DND-41 (cell line): Measurements from ENCODE around the gene TECPR1.

Source experiments
- ATAC-seq: fragments of 200-7000 bp; cut with Tn5 transposase; 3 replicates; pipeline ENCODE4 v1.9.1; 2021; ENCODE audit warnings: low read depth; ENCODE audit not compliant: insufficient read depth
- DNase-seq: peaks from one replicate; pipeline ENCODE4 v3.0.0-alpha.2; 2020
- H2AFZ ChIP-seq: 2 replicates; pipeline ENCODE4 v1.6.0; 2012; ENCODE audit warnings: low read depth, low read length
- H3K27ac ChIP-seq: 2 replicates; pipeline ENCODE4 v1.5.1; 2012; ENCODE audit warnings: low read length, inconsistent platforms
- H3K27me3 ChIP-seq: fragments of 200-600 bp; sonication (generic); 2 replicates; pipeline ENCODE4 v1.6.0; 2012; ENCODE audit warnings: low read length, mild to moderate bottlenecking, inconsistent platforms; ENCODE audit not compliant: insufficient read depth, poor library complexity
- H3K36me3 ChIP-seq: 2 replicates; pipeline ENCODE4 v1.5.1; 2012; ENCODE audit warnings: low read length, inconsistent platforms; ENCODE audit not compliant: insufficient read depth
- H3K4me1 ChIP-seq: 2 replicates; pipeline ENCODE4 v1.5.1; 2012; ENCODE audit warnings: mild to moderate bottlenecking, low read length; ENCODE audit not compliant: insufficient read depth
- H3K4me2 ChIP-seq: 2 replicates; pipeline ENCODE4 v1.6.0; 2012; ENCODE audit warnings: mild to moderate bottlenecking, moderate library complexity, low read length, inconsistent platforms; ENCODE audit not compliant: insufficient read depth
- H3K4me3 ChIP-seq, 2 experiments: fragments of 200-600 bp in 1 of 2; shearing (Covaris generic) in 1 of 2; 2 replicates each; pipeline ENCODE4 v1.5.1; 2012 to 2016; ENCODE audit warnings: inconsistent platforms in 2 of 2, low read length in 2 of 2, mild to moderate bottlenecking in 2 of 2, low read depth in 1 of 2, moderate library complexity in 1 of 2
- H3K79me2 ChIP-seq: 2 replicates; pipeline ENCODE4 v1.6.0; 2012; ENCODE audit warnings: low read length, inconsistent platforms; ENCODE audit not compliant: insufficient read depth
- H3K9ac ChIP-seq: 2 replicates; pipeline ENCODE4 v1.6.0; 2012; ENCODE audit warnings: low read depth, mild to moderate bottlenecking, inconsistent platforms, low read length, moderate library complexity
- H3K9me3 ChIP-seq: 2 replicates; pipeline ENCODE4 v1.5.1; 2012; ENCODE audit warnings: low read length, moderate library complexity, mild to moderate bottlenecking, inconsistent platforms; ENCODE audit not compliant: insufficient read depth, severe bottlenecking
- H4K20me1 ChIP-seq: 2 replicates; pipeline ENCODE4 v1.6.0; 2012; ENCODE audit warnings: low read length; ENCODE audit not compliant: insufficient read depth
- EZH2 ChIP-seq: IDR thresholded peaks from 3 replicates; pipeline ENCODE4 v1.6.1; 2012; ENCODE audit warnings: borderline replicate concordance, low read depth, mild to moderate bottlenecking, moderate library complexity, low read length, inconsistent platforms; ENCODE audit not compliant: severe bottlenecking
- TF ChIP-seq, protein P1 (sequence below): IDR thresholded peaks from 2 replicates; pipeline ENCODE4 v1.5.1; 2012; ENCODE audit warnings: borderline replicate concordance, low read length, moderate library complexity, mild to moderate bottlenecking; ENCODE audit not compliant: poor library complexity, severe bottlenecking; ENCODE audit errors: extremely low read depth

The TECPR1 gene

DNA sequence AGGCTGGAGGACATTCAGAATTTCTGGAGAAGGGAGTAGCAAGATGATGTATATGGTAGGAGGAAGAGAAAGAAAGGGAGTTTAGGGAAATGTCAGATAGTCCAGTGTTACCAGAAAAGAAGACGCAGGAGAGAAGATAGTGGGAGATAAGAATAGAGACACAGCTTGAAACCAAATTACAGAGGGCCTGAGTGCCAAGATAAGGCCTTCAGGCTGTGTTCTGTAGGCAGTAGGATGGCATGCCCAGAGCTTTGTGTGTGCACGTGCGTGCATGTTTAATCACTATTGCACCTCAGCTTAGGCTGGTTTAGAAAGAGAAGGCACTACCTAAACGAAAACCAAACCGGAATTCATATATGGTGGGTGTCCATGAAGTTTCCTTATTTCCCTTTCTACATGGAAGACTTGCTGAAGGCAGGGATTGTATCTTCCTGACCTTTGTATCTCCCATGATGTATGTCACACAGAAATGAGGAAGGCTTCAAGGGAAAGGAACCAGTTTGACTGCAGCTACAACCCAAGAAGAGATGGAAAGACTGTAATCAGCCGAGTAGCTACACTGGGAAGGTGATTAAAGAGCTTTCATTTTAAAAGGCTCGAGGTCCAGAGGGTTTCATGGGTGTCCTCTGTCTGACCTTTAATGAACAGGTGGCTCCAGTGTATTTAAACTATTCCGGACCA, 76.6 kb downstream of the TECPR1 start:
- H3K9ac ChIP-seq: no peak overlapping the region
- ATAC-seq (no peak), DNase-seq (no peak)
- H2AFZ ChIP-seq: no peak overlapping the region
- TF ChIP-seq EZH2: no peak
- TF ChIP-seq, protein P1, sequence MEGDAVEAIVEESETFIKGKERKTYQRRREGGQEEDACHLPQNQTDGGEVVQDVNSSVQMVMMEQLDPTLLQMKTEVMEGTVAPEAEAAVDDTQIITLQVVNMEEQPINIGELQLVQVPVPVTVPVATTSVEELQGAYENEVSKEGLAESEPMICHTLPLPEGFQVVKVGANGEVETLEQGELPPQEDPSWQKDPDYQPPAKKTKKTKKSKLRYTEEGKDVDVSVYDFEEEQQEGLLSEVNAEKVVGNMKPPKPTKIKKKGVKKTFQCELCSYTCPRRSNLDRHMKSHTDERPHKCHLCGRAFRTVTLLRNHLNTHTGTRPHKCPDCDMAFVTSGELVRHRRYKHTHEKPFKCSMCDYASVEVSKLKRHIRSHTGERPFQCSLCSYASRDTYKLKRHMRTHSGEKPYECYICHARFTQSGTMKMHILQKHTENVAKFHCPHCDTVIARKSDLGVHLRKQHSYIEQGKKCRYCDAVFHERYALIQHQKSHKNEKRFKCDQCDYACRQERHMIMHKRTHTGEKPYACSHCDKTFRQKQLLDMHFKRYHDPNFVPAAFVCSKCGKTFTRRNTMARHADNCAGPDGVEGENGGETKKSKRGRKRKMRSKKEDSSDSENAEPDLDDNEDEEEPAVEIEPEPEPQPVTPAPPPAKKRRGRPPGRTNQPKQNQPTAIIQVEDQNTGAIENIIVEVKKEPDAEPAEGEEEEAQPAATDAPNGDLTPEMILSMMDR: no peak
- H3K9me3 ChIP-seq: no peaks in the 10 kb centered on the region
- no peak overlapping the region for H3K4me2 ChIP-seq
- peaks cover 3% of the 10 kb centered on the region; the same call in 1 of the 2 replicates for H4K20me1 ChIP-seq
- H3K27ac ChIP-seq: no peak overlapping the region
- H3K79me2 ChIP-seq: no peaks in the 10 kb centered on the region
- no peaks in the 10 kb centered on the region for H3K4me1 ChIP-seq
- no peaks in the 10 kb centered on the region for H3K27me3 ChIP-seq
- no peak overlapping the region for H3K4me3 ChIP-seq
- peaks cover 57% of the 10 kb centered on the region for H3K36me3 ChIP-seq

DNA sequence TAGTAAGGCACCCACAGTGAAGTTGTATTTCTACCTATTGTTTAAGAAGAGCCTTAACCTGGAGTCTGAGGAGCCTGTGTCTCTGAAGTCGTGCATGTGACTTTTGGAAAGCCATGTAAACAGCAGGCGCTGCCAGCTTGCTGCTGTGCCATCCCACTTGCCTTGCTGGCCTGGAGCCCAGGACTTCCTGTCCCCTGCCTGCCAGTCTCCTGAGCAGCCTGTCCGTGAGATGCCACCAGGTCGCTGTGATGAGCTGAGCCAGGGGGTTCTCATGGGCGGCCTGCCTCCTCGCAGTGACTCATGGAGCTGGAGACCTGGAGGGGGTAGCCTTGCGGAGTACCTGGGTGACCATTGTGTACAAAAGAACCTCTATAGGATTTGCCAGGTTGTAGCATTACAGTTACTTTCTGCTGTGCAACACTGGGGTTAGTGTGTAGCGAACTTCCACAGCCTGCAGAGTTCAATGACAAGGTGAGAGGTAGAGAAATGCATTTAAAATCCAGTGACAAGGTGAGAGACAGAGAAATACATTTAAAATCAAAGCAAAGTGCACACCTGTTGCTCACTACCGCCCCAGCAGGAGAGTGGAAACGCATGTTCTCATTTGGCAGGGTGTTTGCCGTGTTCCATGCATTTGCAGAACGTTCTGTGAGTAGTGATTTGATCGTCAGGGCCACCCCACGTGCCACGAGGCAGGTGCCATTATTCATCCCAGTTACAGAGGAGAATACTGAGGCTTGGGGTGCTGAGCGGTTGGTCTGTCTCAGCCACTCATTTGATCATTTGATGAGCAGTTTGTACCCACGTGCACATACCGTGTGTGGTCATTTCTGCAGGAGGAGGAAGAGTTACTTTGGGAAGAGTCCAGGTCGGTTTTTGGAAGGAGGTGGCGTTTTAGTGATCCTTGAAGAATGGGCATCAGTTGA, 77.4 kb downstream of the TECPR1 start:
- Histone ChIP-seq H4K20me1 (peaks cover 3% of the 10 kb centered on the region; the same call in 1 of the 2 replicates), H2AFZ (no peak overlapping the region), H3K4me3 (no peak overlapping the region), H3K9me3 (no peaks in the 10 kb centered on the region), H3K27me3 (no peaks in the 10 kb centered on the region), H3K27ac (no peak overlapping the region), H3K9ac (no peak overlapping the region), H3K4me1 (no peaks in the 10 kb centered on the region), H3K4me2 (no peak overlapping the region), H3K36me3 (peaks cover 52% of the 10 kb centered on the region), H3K79me2 (no peaks in the 10 kb centered on the region)
- ATAC-seq: no peak
- no peak for TF ChIP-seq EZH2
- TF ChIP-seq, protein P1: no peak
- DNase-seq: no peak

DNA sequence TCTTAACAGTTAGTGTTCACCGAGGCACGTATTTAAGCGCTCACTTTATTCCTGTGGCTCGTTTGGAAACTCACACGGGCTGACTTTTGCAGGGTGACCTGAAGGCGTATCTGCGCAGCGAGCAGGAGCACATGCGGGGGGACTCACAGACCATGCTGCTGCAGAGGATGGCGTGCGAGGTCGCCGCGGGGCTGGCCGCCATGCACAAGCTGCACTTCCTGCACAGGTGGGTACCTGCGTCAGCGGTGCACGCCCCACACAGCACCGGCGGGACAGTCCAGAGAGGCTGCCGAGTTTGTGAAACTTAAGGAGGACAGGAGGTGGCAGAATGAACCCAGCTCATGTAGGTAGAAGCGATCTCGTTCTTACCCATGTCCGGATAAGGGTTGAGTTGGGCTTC, 80.6 kb downstream of the TECPR1 start:
- TF ChIP-seq EZH2: no peak
- TF ChIP-seq, protein P1: no peak

More for the DNA sequence above, 80.6 kb downstream of the TECPR1 start:
- Histone ChIP-seq H3K27ac (no peak overlapping the region), H2AFZ (no peak overlapping the region), H3K9ac (no peak overlapping the region), H3K4me1 (no peaks in the 10 kb centered on the region), H3K79me2 (no peaks in the 10 kb centered on the region), H4K20me1 (peaks cover 6% of the 10 kb centered on the region; the same call in 1 of the 2 replicates), H3K36me3 (peaks cover 31% of the 10 kb centered on the region), H3K27me3 (no peaks in the 10 kb centered on the region), H3K4me2 (no peak overlapping the region), H3K4me3 (no peak overlapping the region), H3K9me3 (no peaks in the 10 kb centered on the region)
- ATAC-seq: no peak
- no peak for DNase-seq
